ENCODE results near the gene PCBP3.

The PCBP3 gene

GRCh38 chr21:45778686-45779085, 135.2 kb downstream of the PCBP3 start:
- no peak for DNase-seq (ENCODE audit: low read depth in 1 of 2, low spot score in 1 of 2)

DNA sequence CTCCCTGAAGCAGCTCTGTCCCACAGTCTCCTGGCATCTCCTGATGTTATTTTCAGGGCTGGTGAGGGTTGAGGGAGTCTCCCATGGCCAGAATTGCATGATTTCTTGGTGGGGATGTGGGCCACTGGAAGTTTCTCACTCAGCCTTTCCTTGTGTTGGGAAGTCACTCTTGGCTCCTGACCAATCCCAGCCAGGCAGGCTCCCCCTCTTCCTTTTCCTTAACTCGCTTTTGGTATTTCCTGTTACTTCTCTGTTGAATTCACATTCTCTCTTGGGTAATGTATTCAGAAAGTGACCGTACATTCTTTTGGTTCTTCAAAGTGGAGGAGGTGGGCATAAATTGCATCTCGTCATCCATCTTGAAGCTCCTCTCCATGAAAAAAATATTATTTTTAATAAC, 135.7 kb downstream of the PCBP3 start:
- DNase-seq (ENCODE audit: low read depth in 1 of 2, low spot score in 1 of 2), result no peak

- no peak for DNase-seq (ENCODE audit: low read depth in 1 of 2, low spot score in 1 of 2)
Observed at GRCh38 chr21:45780647-45781046, 137.1 kb downstream of the PCBP3 start.

DNA sequence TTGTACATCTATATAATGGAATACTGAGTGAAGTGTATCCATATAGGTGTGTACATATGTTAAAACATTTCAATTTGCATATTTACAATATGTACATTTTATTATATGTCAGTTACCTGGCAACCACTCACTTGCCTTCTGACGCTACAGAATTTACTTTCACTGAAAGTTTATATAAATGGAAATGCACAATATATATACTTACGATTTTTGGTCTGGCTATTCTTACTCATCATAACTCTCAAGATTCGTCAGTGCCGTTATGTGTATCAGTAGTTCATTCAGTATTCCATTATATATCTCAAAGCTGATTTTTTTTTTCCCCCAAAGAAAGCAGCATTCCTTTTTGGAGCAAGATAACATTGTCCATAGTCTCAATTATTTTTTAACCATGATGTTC, 138.2 kb downstream of the PCBP3 start:
- no peak for DNase-seq (ENCODE audit: low read depth in 1 of 2, low spot score in 1 of 2)

DNA sequence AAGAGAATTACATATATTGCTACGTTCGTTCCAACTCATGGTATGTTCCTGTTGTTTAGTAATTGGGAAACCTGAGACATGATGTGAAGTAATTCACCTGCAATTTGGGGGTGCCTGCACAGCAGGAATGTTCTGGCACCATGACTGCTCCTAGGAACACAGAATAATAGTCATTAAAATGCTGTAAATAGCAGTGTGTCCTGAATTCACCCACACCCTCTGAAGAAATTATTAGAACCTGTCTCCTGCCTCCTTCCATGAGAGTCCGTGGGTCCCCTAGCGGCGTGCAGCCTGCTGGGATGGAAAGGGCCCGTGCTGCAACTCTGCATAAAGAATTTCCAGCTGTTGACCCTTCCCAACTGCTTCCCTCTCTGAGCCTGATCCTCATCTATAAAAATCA, 143.1 kb downstream of the PCBP3 start:
- DNase-seq (ENCODE audit: low read depth in 1 of 2, low spot score in 1 of 2), result no peak

DNA sequence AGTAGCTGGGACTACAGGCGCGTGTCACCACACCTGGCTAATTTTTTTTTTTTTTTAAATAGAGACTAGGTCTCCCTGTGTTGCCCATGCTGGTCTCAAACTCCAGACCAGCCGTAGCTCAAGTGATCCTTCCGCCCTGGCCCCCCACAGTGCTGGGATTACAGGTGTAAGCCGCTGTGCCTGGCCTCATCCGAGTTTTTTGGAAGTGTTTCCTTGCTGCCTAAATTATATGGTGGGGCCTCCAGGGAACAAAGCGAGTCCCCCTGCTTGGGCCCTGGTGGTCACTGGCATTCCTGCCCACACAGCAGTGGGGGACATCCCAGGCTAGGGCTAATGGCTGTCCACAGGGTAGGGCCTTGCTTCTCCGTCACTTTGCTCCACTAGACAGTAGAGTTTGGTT, 143.8 kb downstream of the PCBP3 start:
- no peak for DNase-seq (ENCODE audit: low read depth in 1 of 2, low spot score in 1 of 2)

- DNase-seq (ENCODE audit: low read depth in 1 of 2, low spot score in 1 of 2), result no peak
Observed at GRCh38 chr21:45788198-45788597, 144.7 kb downstream of the PCBP3 start.

DNA sequence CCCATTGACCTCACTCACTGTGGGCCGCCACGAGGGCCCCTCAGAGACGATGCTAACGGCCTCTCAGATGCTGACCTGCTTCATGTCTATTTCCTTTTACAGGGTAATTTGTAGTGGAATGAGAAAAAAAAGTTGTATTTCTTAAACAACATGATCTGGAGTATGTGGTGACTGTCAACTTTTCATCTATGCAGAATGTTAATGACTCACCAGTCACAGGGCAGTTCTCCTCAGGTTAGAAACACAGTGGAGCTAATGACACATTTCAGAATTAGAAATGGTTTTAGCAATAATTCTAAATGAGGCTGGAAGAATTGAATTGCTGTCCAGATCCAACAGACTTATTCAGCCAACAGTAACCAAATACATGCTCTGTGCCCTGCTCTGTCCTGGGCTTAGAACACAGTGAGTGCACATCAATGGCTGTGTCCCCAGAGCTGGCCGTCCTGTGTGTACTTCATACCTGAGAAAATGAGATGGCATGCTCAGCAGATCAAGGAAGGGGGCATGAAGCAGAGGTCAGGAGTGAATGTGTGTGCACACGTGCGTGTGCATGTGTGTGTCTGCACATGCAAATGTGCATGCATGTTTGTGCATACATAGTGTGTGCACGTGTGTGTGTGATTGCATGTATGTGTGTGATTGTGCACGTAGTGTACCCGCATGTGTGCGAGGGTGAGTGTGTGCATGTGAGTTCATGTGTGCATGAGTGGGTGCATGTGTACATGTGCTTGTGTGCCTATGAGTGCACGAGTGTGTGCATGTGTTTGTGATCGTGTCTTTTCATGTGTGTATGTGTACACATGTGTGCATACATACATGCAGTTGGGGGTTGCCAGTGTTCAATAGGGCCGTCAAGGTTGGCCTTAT, 145.3 kb downstream of the PCBP3 start:
- no peak for DNase-seq (ENCODE audit: low read depth in 1 of 2, low spot score in 1 of 2)

DNA sequence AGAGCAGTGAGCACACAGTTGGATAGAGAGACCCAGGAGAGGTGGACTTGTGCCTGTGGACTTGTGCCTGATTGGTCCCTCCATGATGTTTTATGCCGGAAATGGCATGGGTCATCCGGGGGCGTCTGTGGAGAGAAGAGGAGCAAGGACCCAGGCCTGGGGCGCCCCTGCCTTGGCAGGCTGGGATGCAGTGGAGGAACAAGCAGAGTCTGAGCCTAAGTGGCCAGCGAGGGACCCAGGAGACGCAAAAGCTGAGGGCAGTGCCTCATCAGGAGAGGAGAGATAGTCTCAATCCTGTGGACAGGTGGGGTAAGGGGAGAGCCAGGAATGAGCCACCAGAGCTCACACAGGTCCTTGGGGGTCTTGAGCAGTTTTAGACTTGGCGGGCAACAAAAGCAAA, 146.9 kb downstream of the PCBP3 start:
- DNase-seq (ENCODE audit: low read depth in 1 of 2, low spot score in 1 of 2), result no peak

GRCh38 chr21:45791562-45792418, 148.3 kb downstream of the PCBP3 start:
- no peak for DNase-seq (ENCODE audit: low read depth in 1 of 2, low spot score in 1 of 2)

DNA sequence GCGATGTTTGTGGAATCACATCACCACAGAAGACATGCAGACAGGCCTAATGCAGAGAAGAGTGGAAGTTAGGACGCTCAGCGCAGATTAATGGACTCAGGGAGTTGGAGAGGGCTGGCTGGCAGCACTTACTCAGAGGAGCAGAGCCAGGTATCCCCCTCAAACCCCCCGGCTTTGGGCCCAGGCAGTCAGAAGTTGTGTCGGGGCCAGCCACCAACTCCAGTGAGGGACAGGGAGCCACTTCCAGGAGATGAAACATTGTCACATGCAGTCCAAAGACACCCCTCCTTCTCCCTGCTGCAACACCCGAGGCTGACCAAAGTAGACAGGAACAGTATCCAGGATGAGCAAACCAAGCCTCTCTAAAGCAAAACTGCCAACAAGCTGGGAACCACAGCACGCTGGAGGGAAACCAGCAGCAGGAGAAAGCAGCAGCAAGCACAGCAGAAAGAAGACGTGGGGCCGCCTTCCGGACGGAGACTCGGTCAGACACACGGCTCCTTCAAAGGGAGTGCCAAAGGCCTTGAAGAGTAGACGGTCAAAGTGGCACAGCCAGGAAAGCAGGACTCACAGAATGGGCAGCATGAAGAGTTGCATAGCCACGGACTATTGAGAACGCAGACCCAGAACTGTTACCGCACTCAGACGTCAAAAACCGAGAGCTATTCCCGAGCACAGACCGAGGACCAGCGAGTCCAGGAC, 149.3 kb downstream of the PCBP3 start:
- no peak for DNase-seq (ENCODE audit: low read depth in 1 of 2, low spot score in 1 of 2)

DNA sequence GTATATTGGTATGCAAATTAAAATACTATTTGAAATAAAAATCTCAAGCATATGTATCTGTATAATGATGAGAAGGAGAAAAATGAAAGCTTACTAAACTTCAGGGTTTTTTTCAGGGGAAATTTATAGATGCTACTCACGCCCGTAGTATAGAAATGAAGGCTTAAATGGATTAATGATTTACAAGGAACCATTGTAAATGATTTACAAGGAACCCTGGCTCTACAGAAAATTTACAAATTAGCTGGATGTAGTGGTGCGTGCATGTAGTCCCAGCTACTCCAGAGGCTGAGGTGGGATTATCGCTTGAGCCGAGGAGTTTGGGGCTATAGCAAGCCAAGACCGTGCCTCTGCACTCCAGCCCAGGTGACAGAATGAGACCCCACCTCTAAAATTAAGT, 150.5 kb downstream of the PCBP3 start:
- no peak for DNase-seq (ENCODE audit: low read depth in 1 of 2, low spot score in 1 of 2)

GRCh38 chr21:45796003-45796402, 152.5 kb downstream of the PCBP3 start:
- DNase-seq (ENCODE audit: low read depth in 1 of 2, low spot score in 1 of 2), result no peak

DNA sequence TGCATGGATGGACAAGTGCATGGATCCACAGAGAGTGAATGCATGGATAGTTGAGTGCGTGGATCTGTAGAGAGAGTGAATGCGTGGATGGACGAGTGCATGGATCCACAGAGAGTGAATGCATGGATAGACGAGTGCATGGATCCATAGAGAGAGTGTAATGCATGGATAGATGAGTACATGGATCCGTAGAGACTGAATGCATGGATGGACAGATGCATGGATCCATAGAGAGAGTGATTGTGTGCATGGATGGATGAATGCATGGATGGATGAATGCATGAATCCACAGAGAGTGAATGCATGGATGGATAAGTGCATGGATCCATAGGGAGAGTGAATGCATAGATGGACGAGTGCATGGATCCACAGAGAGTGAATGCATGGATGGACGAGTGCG, 153.8 kb downstream of the PCBP3 start:
- DNase-seq (ENCODE audit: low read depth in 1 of 2, low spot score in 1 of 2), result no peak

DNA sequence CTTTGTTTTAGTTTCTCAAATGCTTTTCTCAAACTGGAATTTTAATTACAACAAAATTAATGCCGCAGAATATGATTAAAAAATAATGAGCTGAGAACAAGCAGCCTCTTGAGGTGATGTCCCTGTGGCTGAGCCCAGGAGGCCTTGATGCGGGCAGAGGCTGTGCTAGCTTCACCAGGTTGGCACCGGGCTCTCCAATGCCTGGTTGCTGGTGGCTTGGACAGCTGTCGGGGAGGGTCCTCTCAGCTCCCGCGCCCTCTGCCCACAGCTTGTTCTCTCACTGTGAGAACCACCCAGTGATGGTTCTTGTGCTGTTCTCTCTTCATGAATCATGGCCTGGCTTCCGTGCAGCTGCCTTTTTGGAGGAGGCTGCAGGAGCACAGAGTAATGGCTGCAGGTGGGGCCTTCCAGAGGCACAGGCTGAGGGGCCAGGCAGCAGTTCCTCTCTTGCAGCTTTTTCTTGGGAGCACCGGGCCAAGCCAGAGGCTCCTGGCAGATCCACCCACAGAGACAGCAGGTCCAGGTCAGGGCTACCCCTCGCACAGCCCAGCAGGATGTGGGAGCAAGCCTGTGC, 156.3 kb downstream of the PCBP3 start:
- DNase-seq (ENCODE audit: low read depth in 1 of 2, low spot score in 1 of 2), result no peak

DNA sequence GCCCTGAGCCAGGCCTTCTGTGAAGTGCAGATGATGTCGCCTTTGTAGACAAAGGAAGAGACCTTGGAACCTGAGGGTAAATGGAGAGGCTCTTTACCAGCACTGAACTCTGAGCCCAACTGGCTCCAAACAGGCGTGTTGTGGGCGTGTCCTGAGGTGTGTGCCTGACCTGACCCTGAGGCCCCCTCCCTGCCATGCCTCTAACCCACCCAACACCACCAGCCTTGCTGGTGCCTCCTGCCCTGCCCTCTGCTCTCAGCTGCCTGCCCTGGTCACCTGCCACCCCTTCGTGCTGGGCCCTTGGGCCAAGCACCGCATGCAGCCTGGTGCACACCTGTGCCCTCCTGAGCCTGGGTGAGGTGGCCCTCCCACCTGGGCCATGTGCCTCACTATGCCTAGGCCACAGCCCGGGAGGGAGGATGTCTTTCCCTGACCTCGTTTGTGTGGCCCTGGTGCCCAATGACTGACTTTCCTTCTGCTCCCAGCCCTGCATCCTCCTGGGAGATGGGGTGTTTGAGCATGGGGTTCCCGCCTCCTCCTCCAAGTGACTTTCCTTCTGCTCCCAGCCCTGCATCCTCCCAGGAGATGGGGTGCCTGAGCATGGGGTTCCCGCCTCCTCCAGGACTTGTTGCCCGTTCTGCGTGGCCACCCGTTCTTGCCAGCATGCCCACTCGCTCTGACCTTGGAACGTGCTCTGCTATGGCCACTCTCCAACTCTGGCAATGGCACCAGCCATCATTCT, 157.0 kb downstream of the PCBP3 start:
- no peak for DNase-seq (ENCODE audit: low read depth in 1 of 2, low spot score in 1 of 2)

- no peak for DNase-seq (ENCODE audit: low read depth in 1 of 2, low spot score in 1 of 2)
Observed at GRCh38 chr21:45801129-45801964, 157.8 kb downstream of the PCBP3 start.

DNA sequence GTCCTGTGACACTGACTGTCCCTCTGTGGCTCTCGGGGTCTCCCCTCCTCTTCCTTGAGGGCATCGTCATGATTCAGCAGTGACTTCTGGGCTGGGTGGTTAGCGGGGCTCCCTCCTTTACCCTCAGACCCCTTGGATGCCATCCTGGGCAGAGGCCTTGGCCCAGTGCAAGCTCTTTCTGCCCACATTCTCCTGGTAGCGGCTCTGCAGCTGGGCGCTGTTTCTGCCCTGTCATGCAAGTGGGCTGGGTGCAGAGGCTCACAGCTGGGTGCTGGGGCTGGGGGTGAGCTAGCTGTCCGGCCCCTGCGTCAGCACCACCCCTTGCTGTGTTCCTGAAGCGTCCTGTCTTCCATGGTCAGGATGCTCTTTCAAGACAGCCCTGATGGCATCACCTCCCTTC, 158.5 kb downstream of the PCBP3 start:
- DNase-seq (ENCODE audit: low read depth in 1 of 2, low spot score in 1 of 2), result no peak

- no peak for DNase-seq (ENCODE audit: low read depth in 1 of 2, low spot score in 1 of 2)
Observed at GRCh38 chr21:45802425-45802824, 158.9 kb downstream of the PCBP3 start.
